ENCODE measurements around the gene SEBOX.

GRCh38 chr17:28367641-28368305 lies 2.8 kb upstream of the SEBOX start:
- TF ChIP-seq POLR2A (IDR thresholded peaks at IDR 0.05; ENCODE audit: low read length) (no peak), GATA1 (IDR thresholded peaks at IDR 0.05; ENCODE audit: low read depth, low read length) (no peak)
